NCI-H510A treated with DMSO at 0.1 percent for 48 hours (cell line): Measurements from ENCODE around the gene BCKDHA.
A peak's percentile ranks its signal among the peaks of the same experiment; 100 is the strongest.
"Not testable (repeated sequence)": the region's sequence is repeated elsewhere in the genome, so short reads cannot be mapped to it uniquely, and the experiment has no call there.

Source experiments
- DNase-seq: peaks from one replicate; lab custom pipeline; 2025; lab: John Stamatoyannopoulos, UW

BCKDHA gene

DNA sequence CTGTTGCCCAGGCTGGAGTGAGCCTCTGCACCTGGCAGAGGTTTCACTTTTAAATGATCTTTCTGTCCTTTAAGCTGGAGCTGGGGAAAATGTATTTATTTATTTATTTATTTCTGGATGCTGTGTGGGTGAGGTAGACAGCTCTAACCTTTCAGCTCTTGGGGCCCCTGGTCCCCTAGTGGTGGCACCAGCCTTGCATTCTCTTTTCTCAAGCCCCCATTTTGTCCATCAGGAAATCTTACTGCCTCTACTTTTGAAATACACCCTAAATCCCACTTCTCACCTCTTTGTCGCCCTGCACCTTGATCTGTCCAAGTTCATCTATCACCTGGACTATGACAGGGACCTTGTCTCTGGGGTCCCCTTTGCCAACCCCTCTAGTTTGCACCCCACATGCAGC is 31.5 kb upstream of the BCKDHA start:
- DNase-seq: no peak

DNA sequence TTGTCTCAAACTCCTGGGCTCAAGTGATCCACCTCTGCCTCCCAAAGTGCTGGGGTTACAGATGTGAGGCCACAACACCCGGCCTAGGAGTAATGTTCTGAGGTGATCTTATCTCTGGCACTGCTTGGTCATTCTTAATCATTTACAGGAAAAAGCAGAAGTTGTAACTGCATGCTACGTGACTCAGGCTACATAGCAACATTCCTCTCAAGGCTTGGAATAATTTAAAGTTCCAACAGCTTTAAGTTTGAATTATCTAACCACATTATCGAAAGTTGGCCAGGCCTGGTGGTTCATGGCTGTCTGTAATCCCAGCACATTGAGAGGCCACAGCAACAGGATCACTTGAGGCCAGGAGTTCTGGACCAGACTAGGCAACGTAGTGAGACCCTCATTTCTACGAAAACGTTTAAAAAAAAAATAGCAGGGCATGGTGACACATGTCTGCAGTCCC is 29.7 kb upstream of the BCKDHA start:
- no peak for DNase-seq

DNA sequence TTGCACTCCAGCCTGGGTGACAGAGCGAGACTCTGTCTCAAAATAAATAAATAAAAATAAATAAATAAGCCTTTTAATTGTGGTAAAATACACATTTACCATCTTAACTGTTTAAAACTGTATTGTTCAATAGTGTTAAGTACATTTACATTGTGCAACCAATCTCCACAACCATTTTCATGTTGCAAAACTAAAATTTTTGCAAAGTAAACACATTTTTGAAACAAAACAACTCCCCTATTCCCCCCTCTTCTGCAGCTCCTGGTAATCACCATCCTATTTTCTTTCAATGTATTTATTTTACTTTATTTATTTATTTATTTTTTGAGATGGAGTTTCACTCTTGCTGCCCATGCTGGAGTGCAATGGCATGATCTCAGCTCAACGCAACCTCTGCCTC is 27.8 kb upstream of the BCKDHA start:
- no peak for DNase-seq

DNA sequence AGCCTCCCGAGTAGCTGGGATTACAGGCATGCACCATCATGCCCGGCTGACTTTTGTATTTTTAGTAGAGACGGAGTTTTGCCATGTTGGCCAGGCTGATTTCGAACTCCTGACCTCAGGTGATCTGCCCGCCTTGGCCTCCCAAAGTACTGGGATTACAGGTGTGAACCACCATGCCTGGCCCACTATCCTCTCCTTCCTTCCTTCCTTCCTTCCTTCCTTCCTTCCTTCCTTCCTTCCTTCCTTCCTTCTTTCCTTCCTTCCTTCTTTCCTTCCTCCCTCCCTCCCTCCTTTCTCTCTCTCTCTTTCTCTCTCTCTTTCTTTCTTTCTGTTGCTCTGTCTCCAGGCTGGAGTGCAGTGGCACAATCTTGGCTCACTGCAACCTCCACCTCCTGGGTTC is 26.5 kb upstream of the BCKDHA start:
- DNase-seq: not testable (repeated sequence)

DNA sequence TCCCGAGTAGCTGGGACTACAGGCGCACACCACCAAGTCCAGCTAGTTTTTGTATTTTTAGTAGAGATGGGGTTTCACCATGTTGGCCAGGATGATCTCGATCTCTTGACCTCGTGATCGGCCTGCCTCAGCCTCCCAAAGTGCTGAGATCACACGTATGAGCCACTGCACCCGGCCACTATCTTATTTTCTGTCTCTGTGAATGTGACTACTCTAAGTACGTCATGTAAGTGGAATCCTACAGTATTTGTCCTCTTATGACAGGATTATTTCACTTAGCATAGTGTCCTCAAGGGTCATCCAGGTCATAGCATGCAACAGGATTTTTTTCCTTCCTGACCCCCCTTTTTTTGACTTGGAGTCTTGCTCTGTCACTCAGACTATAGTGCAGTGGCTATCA is 26.1 kb upstream of the BCKDHA start:
- no peak for DNase-seq

DNA sequence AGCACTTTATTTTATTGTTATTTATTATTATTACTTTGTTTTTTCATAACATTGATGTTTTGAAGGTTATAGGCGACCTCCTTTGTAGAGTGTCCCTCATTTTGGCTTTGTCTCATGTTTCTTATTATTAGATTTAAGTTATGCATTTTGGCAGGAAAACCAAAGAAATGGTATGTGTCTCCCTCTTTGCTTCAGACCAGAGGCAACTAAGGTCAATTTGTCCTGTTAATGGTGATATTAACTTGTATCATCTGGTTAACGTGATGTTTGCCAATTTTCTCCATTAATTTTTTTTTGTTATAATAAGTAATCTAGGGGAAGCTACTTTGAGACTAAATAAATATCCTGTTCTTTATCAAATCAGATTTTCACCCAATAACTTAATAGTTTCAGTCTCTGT is 25.1 kb upstream of the BCKDHA start:
- no peak for DNase-seq

DNA sequence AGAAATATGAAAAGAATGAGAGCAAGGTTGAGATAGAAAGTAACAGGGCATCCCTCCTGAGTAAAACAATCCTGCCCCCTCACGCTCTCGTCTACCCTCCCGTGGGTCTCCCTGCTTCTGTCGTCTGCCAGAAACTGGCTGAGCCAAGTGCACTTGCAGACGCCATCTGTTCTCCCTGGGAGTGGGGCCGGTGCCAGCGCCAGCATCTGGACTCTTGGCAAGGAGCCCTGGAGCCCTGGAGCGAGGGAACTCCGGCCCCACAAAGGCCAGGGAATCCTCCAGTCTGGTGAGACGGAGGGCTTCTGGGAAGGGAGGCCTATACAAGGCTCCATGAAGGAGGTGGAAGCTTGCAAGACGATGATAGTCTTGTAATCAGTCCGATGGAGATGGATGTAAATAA is 23.6 kb upstream of the BCKDHA start:
- DNase-seq: peak; percentile 40

DNA sequence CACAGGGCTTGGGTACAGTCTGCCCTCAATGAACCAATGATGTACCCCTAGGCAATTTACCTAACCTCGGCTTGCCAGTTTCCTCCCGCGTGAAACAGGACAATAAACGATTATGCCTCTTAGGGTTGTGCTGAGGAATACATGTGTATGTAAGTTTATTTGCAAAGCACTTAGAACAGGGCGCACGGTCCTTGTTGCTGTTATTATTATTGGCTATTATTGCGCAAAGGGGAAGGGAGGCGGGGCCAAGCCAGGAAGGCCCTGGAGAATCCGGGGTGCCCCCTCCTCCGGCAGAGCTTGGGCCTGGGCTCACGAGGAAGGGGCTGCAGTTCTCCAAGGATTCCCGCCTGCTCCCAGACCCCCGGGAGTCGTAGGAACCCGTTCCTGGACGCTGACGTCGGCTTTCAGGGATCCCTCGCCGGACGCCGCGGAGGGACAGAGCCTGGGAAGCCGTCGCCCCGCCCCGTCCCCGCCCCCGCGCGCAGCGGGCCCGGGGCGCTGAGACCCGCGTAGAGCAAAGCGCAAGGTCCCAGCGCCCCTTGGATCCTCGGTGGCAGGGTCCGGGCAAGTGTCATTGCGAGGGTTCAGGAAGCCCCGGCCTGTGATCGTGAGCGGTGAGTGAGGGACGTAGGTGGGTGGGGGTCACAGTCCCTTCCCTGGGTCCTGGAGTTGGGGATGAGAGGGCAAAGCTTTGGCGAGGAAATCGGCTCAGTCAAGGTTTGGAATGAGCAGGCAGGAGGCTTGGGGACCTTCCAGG is 21.2 kb upstream of the BCKDHA start, which contains the start of gene TMEM91:
TMEM91 (plus strand) TSS at position 293 of the 757 bp plus-strand sequence. CDS start 1,777 bp downstream, outside the sequence.
- peak; percentile 68 for DNase-seq

DNA sequence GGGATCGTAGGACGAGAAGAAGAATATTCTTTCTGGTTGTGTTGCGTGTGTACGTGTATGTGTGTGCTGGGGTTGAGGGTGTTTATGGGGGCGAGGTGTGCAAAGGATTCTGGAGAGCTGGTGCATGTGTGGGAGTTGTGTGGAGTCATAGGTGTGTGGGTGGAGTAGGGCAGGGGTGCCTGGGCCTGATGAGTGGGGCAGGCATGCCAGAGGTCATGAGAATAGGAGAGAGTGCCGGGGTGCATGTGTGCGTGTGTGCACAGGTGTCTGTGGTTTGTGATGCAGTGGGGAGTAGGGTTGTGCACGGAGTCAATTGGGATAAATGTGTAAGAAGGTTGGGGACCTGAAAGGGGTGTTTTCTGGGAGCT is 20.6 kb upstream of the BCKDHA start:
- no peak for DNase-seq

DNA sequence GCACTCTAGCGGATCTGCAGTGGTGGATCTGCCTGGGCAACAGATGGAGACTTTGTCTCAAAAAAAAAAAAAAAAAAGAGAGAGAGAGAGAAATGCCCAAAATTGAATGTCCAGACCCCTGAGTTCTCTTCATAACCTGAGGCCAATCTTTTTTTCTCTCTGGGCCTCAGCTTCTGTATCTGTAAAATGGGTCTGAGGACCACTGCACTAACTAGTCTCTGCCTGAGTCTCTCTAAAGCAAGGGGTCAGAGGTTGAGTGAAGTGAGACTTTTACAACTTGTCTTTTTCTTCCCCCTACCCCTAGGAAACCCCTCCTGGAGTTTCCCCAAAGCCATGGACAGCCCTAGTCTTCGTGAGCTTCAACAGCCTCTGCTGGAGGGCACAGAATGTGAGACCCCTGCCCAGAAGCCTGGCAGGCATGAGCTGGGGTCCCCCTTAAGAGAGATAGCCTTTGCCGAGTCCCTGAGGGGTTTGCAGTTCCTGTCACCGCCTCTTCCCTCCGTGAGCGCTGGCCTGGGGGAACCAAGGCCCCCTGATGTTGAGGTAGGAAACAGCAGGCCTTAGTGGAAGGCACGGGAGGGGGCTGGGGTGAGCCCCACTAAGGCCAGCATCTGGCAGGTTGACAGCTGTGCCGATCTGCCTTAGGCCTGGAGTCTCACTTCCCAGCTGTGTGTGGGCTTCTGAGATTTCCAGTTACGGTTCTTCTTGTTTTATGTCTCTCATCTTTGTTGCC is 19.5 kb upstream of the BCKDHA start:
- DNase-seq: no peak

DNA sequence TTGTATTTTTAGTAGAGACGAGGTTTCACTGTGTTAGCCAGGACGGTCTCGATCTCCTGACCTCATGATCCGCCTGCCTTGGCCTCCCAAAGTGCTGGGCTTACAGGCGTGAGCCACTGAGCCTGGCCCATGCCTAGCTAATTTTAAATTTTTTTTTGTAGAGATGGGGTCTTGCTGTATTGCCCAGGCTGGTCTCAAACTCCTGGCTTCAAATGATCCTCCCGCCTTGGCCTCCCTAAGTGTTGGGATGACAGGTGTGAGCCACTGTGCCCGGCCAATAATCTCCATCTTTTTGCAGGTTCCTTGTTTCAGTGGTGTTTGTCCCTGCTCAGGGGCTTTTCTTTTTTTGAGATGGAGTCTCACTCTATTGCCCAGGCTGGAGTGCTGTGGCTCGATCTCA is 16.1 kb upstream of the BCKDHA start:
- DNase-seq: not testable (repeated sequence)

DNA sequence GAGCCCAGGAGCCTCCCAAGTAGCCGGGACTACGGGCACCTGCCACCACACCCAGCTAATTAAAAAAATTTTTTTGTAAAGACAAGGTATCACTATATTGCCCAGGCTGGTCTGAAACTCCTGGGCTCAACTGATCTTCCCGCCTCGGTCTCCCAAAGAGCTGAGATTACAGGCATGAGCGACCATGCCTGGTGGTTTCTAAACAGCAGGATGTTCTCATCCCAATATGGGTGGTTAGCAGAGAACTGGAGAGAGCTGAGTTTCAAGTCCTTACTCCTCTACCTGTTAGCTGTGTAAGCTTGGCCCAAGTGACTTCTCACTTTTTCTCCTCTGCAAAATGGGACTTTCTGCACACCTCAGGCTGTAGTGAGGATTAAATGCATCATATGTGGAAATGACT is 13.3 kb upstream of the BCKDHA start:
- DNase-seq: no peak

DNA sequence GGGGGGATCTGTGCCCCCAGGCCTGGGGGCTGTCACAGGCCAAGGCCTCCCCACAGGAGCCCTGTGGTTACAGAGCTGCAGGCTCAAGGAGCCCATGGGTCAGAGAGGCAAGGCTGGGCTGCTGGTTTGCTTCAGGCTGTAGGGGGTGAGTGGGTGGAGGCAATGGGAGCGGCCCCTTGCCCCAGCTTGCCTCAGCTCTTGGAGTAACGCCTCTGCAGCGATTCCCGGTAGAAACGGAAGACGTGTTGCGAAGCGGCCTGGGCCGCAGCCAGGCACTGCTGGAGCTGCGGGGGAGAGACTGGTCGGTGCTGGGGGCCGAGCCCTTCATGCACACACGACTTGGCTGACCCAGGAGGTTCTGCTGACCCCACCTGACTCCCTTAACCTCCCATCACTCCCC is 11.2 kb upstream of the BCKDHA start:
- DNase-seq: no peak

DNA sequence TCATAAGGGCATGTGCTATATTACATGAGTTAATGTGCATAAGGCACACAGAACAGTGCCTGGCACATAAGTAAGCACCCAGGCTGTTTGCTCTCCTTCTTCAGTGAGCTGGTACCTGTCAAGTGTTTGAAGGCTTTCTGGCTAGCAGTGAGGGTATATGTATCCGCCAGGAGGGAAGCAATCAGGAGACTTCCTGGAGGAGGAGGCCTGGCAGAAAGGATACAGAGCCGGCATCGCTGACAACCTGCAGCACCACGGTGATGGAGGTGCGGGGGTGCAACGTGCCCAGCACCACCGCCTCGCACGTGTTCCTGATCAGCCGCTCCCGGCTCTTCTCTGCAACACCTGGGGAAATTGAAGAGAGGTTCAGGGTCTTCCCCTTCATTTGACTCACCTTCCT is 6.0 kb upstream of the BCKDHA start:
- DNase-seq: no peak

DNA sequence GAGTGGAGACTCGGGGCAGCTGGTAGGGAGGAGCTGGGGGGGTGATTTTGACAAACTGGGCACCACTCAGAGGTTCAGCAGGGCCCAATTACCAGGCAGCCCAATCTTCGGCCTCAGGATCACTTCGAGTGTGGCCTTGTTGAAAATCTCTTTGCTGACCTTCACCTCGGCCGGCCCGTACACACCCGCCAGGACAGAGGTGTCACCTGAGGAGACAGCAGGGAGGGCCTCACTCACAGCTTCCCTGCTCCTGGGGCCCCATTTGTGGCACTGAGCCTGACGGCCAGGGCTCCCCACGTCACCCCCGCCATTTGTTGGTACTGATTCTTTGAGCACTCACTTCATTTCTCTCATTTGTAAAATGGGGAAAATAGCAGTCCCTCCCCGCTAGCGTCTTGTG is 4.8 kb upstream of the BCKDHA start:
- DNase-seq: no peak

DNA sequence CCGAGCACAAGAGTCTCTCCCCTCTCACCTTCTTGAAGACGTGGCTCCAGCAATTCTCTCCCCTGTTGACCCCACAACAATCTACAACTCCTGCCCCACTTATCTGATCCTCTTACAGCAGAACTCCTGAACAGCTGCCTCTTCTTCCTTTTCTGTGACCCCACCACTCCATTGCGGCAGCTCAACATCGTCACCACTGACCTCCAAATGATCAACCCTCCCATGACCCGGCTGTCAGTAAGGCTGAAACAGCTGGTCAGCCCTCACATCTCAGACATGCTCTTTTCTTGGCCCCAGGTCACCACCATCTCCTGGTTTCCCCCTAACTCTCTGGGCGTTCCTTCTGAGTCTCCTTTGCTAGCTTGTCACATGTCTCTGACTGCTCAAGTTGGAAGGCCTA is 2.3 kb upstream of the BCKDHA start:
- DNase-seq: no peak

DNA sequence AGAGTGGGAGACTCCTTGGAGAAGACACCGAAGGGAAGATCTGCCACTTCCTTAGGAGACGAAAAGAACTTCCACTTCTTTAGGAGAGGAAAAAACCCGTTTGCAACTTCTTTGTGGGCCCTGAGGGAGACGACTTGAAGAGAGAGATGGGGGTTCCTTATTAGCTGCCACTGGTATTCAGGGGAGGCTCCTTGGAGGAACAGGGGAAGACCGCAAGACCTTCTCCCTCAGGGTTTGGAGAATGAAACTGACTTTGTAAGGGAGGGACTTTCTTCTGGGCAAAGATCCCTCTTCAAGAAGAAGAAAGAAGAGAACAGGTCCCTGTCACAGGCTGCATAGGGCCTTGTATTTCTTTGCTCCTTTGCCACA is 416 bp downstream of the BCKDHA start:
- DNase-seq: no peak

DNA sequence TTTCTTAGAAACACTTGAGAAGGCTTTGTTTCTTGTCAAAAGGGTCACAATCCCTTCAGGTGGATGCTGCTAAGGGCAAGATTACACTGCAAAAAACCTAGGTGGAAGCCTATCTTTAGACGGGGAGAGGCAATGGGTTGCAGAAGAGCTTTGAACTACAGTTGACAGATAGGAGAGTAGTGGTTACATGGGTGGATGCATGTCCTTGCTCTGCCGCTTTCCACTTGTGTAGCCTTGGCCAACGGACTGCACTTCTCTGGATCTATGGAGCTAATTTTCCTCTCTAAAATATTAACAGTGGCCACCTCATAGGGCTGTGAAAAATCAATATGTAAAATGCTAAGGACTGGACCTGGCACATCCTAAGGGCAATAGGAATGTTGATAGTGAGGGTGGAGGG is 980 bp downstream of the BCKDHA start:
- DNase-seq: no peak

DNA sequence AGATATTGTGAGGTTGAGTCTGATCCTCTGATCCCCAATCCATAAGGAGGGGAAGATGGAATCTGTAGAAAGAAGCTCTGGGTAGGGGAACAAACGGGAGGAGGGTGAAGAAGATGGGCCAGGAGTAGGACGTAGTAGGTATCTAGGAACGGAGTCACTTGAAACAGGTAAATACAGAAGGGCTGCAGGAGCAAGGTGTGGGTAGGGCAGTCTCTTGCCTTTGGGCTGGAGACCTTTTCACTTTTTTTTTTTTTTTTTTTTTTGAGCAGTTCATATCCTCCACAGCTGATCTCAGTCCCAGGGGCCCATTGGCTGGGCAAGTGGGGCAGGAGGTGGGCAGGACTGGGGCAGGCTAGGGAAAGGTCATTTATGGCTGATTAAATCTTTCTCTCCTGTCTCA is 1.5 kb downstream of the BCKDHA start:
- no peak for DNase-seq

DNA sequence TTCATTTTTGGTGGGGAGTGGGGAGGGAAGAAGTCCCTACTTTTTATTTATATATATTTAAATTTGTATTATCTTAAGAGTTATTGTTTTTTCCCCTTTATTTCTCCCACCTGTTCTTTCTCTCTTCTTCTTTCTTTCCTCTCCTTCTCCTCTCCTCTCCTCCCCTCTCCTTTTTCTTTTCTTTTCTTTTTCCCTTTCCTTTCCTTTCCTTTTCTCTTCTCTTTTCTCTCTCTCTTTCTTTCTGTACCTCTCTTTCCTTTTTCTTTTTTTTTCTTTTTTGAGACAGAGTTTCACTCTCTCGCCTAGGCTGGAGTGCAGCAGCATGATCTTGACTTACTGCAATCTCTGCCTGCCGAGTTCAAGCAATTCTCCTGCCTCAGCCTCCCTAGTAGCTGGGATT is 1.9 kb downstream of the BCKDHA start:
- no peak for DNase-seq

DNA sequence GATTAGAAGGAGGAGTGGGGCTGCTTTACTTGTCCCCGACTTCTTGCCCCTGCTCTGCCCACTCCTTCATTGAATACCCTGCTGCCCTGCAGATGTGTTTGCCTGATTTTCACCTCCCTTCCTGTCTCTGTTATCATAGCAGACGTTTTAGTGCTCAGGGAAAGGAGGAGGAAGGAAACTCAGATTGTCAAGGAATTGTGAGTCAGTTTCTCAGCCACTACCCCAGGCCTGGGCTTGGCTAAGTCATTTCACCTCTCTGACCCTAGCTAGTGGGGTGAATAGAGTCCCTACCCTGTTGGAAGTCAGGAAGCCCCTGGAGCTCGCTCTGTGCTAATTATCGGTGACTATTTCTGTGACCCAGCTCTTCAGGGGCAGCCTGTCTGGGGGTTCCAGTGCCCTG is 3.9 kb downstream of the BCKDHA start:
- no peak for DNase-seq

DNA sequence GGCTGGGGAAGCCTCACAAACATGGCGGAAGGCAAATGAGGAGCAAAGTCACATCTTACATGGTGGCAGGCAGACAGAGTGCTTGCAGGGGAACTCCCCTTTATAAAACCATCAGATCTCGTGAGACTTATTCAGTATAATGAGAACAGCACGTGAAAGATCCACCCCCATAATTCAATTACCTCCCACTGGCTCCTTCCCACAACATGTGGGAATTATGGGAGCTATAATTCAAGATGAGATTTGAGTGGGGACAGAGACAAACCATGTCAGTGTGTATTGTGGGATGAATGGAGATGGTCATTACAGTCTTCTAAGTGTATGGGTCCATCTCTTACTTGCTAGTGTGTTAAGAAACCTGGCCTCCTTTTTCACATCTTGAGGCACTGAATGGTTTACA is 4.4 kb downstream of the BCKDHA start:
- DNase-seq: no peak

DNA sequence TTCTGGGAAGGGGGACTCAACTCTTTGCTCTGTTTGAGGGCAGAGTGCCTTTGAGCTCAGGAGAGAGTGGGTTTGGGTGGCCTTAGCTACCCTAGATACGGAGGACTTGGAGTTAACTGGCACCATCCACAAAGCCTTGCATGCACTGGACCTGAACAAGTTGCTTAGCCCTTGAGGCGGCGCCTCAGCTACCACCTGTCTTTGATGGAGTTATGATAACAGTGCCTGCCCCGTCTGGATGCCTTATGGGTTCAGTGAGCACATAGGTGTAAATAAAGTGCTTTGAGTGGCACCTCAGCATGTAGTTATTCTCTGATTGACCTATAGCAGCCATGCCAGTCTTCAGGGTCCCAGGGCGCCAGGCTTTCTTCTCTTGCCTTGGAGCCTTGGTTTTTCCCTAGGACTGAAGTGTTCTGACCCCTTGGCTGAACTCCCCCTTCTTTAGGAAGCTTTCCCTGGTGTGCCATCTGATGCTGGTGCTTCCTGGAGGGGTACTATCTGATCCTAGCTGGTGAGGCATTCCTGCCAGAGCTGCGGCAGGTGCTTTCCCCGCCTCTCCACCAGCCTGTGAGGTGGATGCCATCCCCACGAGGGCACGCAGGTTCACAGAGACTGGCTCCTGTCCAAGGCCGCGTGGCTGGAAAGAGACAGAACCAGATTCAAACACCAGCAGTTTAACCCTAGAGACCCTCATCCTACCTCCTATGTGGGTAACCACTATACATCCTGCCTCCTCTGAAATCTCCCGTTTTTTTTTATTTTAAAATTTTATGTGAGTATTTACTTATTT is 5.8 kb downstream of the BCKDHA start:
- peak; percentile 74 for DNase-seq
